ENCODE data around the gene CCDC195.
"Not testable (repeated sequence)": the region's sequence is repeated elsewhere in the genome, so short reads cannot be mapped to it uniquely, and the experiment has no call there.

CCDC195 gene

GRCh38 chr2:224670203-224670602 is 46.0 kb downstream of the CCDC195 start:
- no peak overlapping the region for H3K27ac ChIP-seq
- no peak for TF ChIP-seq CTCF (IDR thresholded peaks at IDR 0.05)
- TF ChIP-seq ZFX (IDR thresholded peaks at IDR 0.05; ENCODE audit: borderline replicate concordance), result no peak

GRCh38 chr2:224669449-224669848 is 46.7 kb downstream of the CCDC195 start:
- H3K27ac ChIP-seq, result no peak overlapping the region
- TF ChIP-seq CTCF (IDR thresholded peaks at IDR 0.05), result no peak
- TF ChIP-seq ZFX (IDR thresholded peaks at IDR 0.05; ENCODE audit: borderline replicate concordance), result no peak

DNA sequence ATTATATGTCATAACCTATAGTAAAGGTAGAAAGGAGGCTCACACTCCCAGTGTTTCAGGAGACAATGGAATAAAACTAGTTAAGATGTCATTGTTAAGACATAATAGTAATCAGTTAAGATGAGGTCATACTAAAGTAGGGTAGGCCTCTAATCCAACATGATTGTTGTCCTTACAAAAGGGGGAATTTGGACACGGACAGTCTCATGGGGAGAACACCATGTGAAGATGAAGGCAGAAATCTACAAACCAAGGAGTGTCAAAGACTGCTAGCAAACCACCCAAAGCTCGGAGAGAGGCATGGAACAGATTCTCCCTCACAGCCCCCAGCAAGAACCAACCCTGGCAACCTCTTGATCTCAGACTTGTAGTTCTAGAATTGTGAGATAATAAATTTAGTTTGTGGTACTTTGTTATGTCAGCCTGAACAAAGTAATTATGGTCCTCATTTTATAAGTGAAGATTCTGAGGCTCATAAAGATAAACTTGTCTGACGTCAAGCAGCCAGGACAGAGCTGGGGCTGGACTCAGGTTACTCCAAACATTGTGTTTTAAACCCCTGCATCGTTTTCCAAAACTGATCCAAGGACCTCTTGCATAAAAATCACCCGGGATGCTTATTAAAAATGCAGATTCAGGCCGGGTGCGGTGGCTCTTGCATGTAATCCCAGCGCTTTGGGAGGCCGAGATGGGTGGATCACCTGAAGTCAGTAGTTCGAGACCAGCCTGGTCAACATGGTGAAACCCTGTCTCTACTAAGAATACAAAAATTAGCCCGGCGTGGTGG is 47.8 kb downstream of the CCDC195 start:
- TF ChIP-seq ZFX (IDR thresholded peaks at IDR 0.05; ENCODE audit: borderline replicate concordance), result no peak
- no peak for TF ChIP-seq CTCF (IDR thresholded peaks at IDR 0.05)
- H3K27ac ChIP-seq, result no peak overlapping the region

DNA sequence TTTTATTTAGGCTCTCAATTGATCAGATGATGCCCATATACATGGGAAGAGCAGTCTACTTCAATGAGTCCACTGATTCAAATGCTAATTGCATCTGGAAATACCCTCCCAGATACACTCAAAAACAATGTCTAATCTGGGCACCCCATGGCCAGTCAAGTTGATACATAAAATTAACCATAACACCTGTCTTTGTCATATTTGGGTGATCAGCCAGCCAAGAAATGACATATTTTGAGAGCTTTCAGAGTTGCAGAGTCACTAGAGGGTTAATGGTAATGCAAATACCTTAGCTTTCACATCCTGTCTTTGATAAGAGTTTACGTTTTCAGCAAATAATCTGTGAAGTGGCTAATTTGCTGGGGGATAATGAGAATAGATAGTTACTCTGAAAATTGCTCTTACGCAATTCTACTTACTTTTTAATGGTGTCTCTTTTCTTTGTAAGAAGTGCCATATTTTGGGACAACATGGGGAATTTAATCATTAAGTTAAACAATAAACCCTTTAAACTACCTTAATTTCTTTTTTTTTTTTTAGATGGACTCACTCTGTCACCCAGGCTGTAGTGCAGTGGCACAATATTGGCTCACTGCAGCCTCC is 49.1 kb downstream of the CCDC195 start:
- H3K27ac ChIP-seq, result no peak overlapping the region
- no peak for TF ChIP-seq ZFX (IDR thresholded peaks at IDR 0.05; ENCODE audit: borderline replicate concordance)
- no peak for TF ChIP-seq CTCF (IDR thresholded peaks at IDR 0.05)

DNA sequence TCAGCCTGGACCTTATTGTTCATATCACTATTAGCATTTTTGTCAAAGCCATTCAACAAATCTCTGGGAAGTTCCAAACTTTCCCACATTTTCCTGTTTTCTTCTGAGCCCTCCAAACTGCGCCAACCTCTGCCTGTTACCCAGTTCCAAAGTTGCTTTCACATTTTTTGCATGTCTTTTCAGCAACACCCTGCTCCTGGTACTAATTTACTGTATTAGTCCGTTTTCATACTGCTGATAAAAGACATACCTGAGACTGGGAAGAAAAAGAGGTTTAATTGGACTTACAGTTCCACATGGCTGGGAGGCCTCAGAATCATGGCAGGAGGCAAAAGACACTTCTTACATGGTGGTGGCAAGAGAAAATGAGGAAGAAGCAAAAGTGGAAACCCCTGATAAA is 52.8 kb downstream of the CCDC195 start:
- not testable (repeated sequence) for H3K27ac ChIP-seq

DNA sequence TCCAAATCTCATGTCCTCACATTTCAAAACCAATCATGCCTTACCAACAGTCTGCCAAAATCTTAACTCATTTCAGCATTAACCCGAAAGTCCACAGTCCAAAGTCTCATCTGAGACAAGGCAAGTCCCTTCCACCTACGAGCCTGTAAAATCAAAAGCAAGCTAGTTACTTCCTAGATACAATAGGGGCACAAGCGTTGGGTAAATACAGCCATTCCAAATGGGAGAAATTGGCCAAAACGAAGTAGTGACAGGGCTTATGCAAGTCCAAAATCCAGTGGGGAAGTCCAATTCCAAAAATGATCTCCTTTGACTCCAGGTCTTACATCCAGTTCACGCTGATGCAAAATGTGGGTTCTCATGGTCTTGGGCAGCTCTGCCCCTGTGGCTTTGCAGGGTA is 54.5 kb downstream of the CCDC195 start:
- H3K27ac ChIP-seq, result not testable (repeated sequence)

- H3K27ac ChIP-seq, result no peak overlapping the region
Observed at GRCh38 chr2:224659714-224660113, 56.5 kb downstream of the CCDC195 start.

More at GRCh38 chr2:224659714-224660113, 56.5 kb downstream of the CCDC195 start:
- TF ChIP-seq ZFX (IDR thresholded peaks at IDR 0.05; ENCODE audit: borderline replicate concordance) (no peak), CTCF (IDR thresholded peaks at IDR 0.05) (no peak)

Data from 22Rv1 (cell line).